Hepatocyte (in vitro differentiated cells): ENCODE results near the gene MAGEB17. TPM values are rescaled to one million over a fixed set of nuclear protein-coding genes. Genes with fewer than 3 reads are reported as not detected.

Experiments
- DNase-seq: peaks from one replicate; pipeline ENCODE4 v3.0.0-alpha.2; 2016; ENCODE audit warnings: low spot score
- H2AFZ ChIP-seq: fragments of 200-600 bp; sonication (generic); 2 replicates; pipeline ENCODE4 v1.6.0; 2016; ENCODE audit warnings: antibody characterized with exemption, mild to moderate bottlenecking
- H3K27ac ChIP-seq: fragments of 200-600 bp; sonication (generic); 2 replicates; pipeline ENCODE4 v1.5.1; 2016; ENCODE audit warnings: mild to moderate bottlenecking
- H3K27me3 ChIP-seq: fragments of 200-600 bp; sonication (generic); 2 replicates; pipeline ENCODE4 v1.6.1; 2016
- H3K36me3 ChIP-seq: fragments of 200-600 bp; sonication (generic); replicated peaks from 2 replicates; pipeline ENCODE4 v1.5.1; 2016; ENCODE audit warnings: low read depth; ENCODE audit not compliant: insufficient read depth
- H3K4me1 ChIP-seq: fragments of 200-600 bp; sonication (generic); 2 replicates; pipeline ENCODE4 v1.5.1; 2016; ENCODE audit warnings: mild to moderate bottlenecking, moderate library complexity; ENCODE audit not compliant: insufficient read depth
- H3K4me2 ChIP-seq: fragments of 200-600 bp; sonication (generic); 2 replicates; pipeline ENCODE4 v1.6.0; 2016
- H3K4me3 ChIP-seq: fragments of 200-600 bp; sonication (generic); 2 replicates; pipeline ENCODE4 v1.5.1; 2016; ENCODE audit warnings: mild to moderate bottlenecking
- H3K79me2 ChIP-seq: fragments of 200-600 bp; sonication (generic); 2 replicates; pipeline ENCODE4 v1.6.0; 2017; ENCODE audit warnings: mild to moderate bottlenecking
- H3K9me2 ChIP-seq: fragments of 200-600 bp; sonication (generic); replicated peaks from 2 replicates; pipeline ENCODE4 v1.6.0; 2017; ENCODE audit warnings: mild to moderate bottlenecking; ENCODE audit not compliant: insufficient read depth
- H3K9me3 ChIP-seq: fragments of 200-600 bp; sonication (generic); 2 replicates; pipeline ENCODE4 v1.5.1; 2016; ENCODE audit warnings: low read depth, mild to moderate bottlenecking
- H4K20me1 ChIP-seq: fragments of 200-600 bp; sonication (generic); 2 replicates; pipeline ENCODE4 v1.6.0; 2016; ENCODE audit warnings: mild to moderate bottlenecking; ENCODE audit not compliant: insufficient read depth, poor library complexity, severe bottlenecking
- CTCF ChIP-seq: fragments of 200-600 bp; sonication (generic); IDR thresholded peaks from 2 replicates; pipeline ENCODE4 v1.5.1; 2016; ENCODE audit warnings: antibody characterized with exemption, mild to moderate bottlenecking; ENCODE audit not compliant: poor library complexity
- EZH2 ChIP-seq: fragments of 200-600 bp; sonication (generic); IDR thresholded peaks from 2 replicates; pipeline ENCODE4 v1.6.1; 2016; ENCODE audit warnings: antibody characterized with exemption, mild to moderate bottlenecking, borderline replicate concordance
- EZH2phosphoT487 ChIP-seq: fragments of 200-600 bp; sonication (generic); IDR thresholded peaks from one replicate; pipeline ENCODE4 v1.6.1; 2018; ENCODE audit warnings: antibody characterized with exemption, mild to moderate bottlenecking, low read depth, moderate library complexity; ENCODE audit not compliant: unreplicated experiment, severe bottlenecking
- WGBS: methylation state at CpG from one replicate; pipeline ENCODE4 v1.1.6; 2016; ENCODE audit warnings: low lambda C conversion rate; ENCODE audit errors: missing lambda C conversion rate; 5-methylcytosine and 5-hydroxymethylcytosine counted together
- polyA plus RNA-seq: library from polyadenylated mRNA; unstranded; fragments of >200 nt; fragmentation: Nextera tagmentation; extraction: Ambion mirVana; gene quantifications from 2 replicates; pipeline ENCODE4 v1.2.1, GENCODE V29; 2016
- total RNA-seq: library from RNA; depleted of rRNA; stranded (reverse); fragments of >200 nt; gene quantifications from 2 replicates; pipeline ENCODE4 v1.2.3, GENCODE V29; 2014

MAGEB17 gene
- total RNA-seq, result 0.20 TPM in 1 of 2 replicates, not detected in the other
- 0.29 TPM in 1 of 2 replicates, not detected in the other for polyA plus RNA-seq

- DNase-seq, result no peak
- Histone ChIP-seq H2AFZ (no peak within 1 kb of the TSS), H3K79me2 (no peaks in the 10 kb centered on the region), H3K4me3 (no peak within 1 kb of the TSS), H3K4me2 (no peak within 1 kb of the TSS), H3K36me3 (no peaks in the 10 kb centered on the region), H4K20me1 (no peaks in the 10 kb centered on the region), H3K27me3 (no peaks in the 10 kb centered on the region), H3K27ac (no peak within 1 kb of the TSS), H3K9me2 (no peaks in the 10 kb centered on the region), H3K4me1 (no peaks in the 10 kb centered on the region), H3K9me3 (no peaks in the 10 kb centered on the region)
- 73% methylated on average over 5 of the region's 5 CpGs for WGBS
- TF ChIP-seq EZH2 (no peak), CTCF (no peak), EZH2phosphoT487 (no peak)
Measured at GRCh38 chrX:16167181-16167580, at the start of gene MAGEB17. TSS of gene MAGEB17 (plus strand) at chrX:16167481. CDS start at chrX:16170383, 2,902 bp downstream.

- Histone ChIP-seq H3K9me3 (no peaks in the 10 kb centered on the region), H3K4me3 (no peak overlapping the region), H3K79me2 (no peaks in the 10 kb centered on the region), H3K4me2 (no peak overlapping the region), H4K20me1 (no peaks in the 10 kb centered on the region), H2AFZ (no peak overlapping the region), H3K36me3 (no peaks in the 10 kb centered on the region), H3K9me2 (no peaks in the 10 kb centered on the region), H3K27me3 (no peaks in the 10 kb centered on the region), H3K27ac (no peak overlapping the region), H3K4me1 (no peaks in the 10 kb centered on the region)
- TF ChIP-seq EZH2phosphoT487 (no peak), EZH2 (no peak), CTCF (no peak)
- no peak for DNase-seq
- WGBS, result 59% methylated on average over 5 of the region's 5 CpGs
Measured at GRCh38 chrX:16119353-16120220, 47.7 kb upstream of the MAGEB17 start.

GRCh38 chrX:16120431-16120830 is 46.9 kb upstream of the MAGEB17 start:
- WGBS, result 97% methylated on average over 3 of the region's 3 CpGs
- H2AFZ ChIP-seq, result no peak overlapping the region

More at GRCh38 chrX:16120431-16120830, 46.9 kb upstream of the MAGEB17 start:
- Histone ChIP-seq H3K9me3 (no peaks in the 10 kb centered on the region), H3K4me1 (no peaks in the 10 kb centered on the region), H3K79me2 (no peaks in the 10 kb centered on the region), H4K20me1 (no peaks in the 10 kb centered on the region), H3K27me3 (no peaks in the 10 kb centered on the region), H3K27ac (no peak overlapping the region), H3K36me3 (no peaks in the 10 kb centered on the region), H3K4me3 (no peak overlapping the region), H3K4me2 (no peak overlapping the region), H3K9me2 (no peaks in the 10 kb centered on the region)
- TF ChIP-seq EZH2 (no peak), CTCF (no peak), EZH2phosphoT487 (no peak)
- DNase-seq, result no peak
